HL-60 (cell line): ENCODE results near the gene MAGI2.

ENCODE experiments used
- GABPA ChIP-seq: IDR thresholded peaks from 2 replicates; pipeline ENCODE4 v1.6.1; 2012; ENCODE audit warnings: low read depth
- TF ChIP-seq, protein P1 (sequence below): IDR thresholded peaks from one replicate; pipeline ENCODE4 v1.5.1; 2011; ENCODE audit warnings: low read length, control low read depth, inconsistent platforms; ENCODE audit not compliant: insufficient read depth
- TF ChIP-seq, protein P2 (sequence below): IDR thresholded peaks from 2 replicates; pipeline ENCODE4 v1.6.1; 2012; ENCODE audit warnings: low read depth; ENCODE audit not compliant: insufficient replicate concordance

DNA sequence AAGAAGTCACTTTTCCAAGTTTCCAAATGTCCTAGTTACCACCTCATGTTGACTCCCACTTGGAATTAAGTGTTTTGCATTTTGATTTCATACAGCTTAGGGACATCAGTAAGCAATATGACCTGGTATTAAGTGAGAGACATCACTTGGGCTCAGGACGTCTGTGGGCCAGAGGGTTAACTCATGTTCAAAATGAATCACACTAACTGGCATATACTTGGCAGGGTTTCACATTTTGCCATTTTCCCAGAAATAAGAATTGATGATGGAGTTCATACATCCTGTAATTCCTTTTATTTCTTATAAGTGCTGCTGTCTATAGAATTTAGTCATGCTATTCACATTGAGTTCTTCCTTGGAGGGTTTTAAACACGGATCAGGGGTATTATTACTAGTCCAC lies 1138.3 kb downstream of the MAGI2 start:
- TF ChIP-seq, protein P1, sequence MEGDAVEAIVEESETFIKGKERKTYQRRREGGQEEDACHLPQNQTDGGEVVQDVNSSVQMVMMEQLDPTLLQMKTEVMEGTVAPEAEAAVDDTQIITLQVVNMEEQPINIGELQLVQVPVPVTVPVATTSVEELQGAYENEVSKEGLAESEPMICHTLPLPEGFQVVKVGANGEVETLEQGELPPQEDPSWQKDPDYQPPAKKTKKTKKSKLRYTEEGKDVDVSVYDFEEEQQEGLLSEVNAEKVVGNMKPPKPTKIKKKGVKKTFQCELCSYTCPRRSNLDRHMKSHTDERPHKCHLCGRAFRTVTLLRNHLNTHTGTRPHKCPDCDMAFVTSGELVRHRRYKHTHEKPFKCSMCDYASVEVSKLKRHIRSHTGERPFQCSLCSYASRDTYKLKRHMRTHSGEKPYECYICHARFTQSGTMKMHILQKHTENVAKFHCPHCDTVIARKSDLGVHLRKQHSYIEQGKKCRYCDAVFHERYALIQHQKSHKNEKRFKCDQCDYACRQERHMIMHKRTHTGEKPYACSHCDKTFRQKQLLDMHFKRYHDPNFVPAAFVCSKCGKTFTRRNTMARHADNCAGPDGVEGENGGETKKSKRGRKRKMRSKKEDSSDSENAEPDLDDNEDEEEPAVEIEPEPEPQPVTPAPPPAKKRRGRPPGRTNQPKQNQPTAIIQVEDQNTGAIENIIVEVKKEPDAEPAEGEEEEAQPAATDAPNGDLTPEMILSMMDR: no peak
- TF ChIP-seq, protein P2, sequence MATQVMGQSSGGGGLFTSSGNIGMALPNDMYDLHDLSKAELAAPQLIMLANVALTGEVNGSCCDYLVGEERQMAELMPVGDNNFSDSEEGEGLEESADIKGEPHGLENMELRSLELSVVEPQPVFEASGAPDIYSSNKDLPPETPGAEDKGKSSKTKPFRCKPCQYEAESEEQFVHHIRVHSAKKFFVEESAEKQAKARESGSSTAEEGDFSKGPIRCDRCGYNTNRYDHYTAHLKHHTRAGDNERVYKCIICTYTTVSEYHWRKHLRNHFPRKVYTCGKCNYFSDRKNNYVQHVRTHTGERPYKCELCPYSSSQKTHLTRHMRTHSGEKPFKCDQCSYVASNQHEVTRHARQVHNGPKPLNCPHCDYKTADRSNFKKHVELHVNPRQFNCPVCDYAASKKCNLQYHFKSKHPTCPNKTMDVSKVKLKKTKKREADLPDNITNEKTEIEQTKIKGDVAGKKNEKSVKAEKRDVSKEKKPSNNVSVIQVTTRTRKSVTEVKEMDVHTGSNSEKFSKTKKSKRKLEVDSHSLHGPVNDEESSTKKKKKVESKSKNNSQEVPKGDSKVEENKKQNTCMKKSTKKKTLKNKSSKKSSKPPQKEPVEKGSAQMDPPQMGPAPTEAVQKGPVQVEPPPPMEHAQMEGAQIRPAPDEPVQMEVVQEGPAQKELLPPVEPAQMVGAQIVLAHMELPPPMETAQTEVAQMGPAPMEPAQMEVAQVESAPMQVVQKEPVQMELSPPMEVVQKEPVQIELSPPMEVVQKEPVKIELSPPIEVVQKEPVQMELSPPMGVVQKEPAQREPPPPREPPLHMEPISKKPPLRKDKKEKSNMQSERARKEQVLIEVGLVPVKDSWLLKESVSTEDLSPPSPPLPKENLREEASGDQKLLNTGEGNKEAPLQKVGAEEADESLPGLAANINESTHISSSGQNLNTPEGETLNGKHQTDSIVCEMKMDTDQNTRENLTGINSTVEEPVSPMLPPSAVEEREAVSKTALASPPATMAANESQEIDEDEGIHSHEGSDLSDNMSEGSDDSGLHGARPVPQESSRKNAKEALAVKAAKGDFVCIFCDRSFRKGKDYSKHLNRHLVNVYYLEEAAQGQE: no peak
- no peak for TF ChIP-seq GABPA
